ENCODE results near the gene ZNF597.

ZNF597 gene

DNA sequence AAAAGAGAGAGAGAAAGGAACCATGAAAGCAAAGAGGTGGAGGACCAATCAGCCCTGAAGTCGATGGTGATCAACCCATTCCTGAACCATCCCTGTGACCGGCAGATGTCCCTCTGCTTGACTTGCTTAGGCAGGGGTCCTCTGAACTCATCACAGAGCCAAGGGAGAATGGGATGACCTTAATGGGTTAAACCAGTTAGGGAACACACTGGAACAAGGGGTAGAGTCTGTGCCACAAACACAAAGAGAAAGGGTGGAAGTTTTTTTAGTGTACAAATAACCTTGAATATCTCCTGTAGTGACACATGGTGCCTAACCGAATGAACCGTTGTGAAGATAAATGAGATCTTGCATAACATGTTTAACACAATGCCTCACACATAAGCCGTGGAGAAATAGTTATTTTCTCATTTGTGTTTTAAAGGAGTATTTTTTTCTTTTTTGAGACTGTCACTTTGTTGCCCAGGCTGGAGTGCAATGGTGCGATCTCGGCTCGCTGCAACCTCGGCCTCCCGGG, 11.4 kb upstream of the ZNF597 start:
- no peak for DNase-seq (ENCODE audit: low read depth)

DNA sequence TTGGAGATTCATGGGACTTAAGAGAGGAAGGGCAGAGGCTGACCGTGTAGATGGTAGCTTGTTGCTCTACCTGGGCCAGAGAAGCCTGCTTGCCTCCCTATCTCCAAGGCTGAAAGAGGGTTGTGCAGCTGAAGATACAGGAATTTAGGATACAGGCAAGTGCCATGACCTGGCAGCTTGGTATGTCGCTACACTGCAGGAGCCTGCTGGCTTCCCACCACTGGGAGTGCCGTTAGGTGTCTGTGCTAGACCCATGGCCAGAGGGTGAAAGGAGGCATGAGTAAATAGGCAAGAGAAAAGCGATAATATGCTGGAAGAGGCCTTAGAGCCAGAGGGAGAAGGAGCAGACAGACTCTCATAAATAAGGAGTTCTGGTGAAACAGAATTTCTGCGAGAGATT, 10.8 kb upstream of the ZNF597 start:
- no peak for DNase-seq (ENCODE audit: low read depth)

DNA sequence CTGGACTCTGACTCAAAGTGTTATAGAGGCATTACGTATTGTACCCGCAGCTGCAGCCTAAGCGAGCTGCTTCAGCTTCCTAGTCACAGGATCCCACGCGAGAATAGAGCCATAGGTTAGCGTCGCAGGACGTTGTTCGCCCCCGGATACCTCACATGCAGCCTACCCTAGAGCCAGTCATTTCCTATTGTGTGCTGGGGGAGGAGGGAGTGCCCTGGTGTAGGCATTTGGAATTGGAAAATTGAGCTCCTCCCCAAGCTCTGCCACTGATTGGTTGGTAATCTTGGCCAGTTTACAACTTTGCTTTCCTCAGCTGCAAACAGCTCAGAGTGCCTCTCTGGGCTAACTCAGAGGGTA, 706 bp upstream of the ZNF597 start:
- no peak for DNase-seq (ENCODE audit: low read depth)

DNA sequence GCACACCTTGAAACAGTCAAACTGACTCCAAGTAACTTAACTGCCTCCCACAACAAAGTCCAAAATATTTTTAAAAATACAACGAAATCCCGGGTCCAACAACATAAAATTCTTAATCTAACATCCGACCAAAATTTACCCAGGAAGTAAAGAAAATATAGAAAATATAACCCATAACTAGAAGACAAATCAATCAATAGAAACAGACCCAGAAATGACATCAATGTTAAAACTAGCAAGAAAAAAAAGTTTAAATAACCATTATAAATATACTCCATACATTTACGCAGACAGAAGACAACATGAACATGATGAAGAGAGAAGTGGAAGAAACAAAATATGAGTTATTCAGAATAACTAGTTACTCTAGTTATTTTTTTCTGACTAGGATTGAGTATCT, 3.7 kb downstream of the ZNF597 start:
- no peak for DNase-seq (ENCODE audit: low read depth)

DNA sequence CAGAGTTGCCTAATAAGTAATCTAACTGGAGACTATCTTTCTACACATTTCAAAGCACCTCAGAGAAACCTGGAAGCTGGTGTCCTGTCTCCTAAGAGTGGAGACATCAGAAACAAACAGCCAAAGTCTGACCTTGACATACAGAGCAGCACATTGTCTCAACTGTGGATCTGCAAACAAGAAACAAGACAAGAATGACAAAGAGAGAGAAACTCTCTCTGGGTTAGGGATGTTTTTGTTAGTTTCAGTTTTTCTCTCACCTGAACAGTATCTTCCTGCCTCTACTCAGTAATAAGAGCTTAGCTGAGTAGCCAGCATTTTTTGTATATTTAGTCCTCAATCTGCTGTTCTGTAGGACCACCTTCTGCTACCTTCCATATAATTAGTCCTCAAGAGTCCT, 8.9 kb downstream of the ZNF597 start:
- DNase-seq (ENCODE audit: low read depth) = no peak

DNA sequence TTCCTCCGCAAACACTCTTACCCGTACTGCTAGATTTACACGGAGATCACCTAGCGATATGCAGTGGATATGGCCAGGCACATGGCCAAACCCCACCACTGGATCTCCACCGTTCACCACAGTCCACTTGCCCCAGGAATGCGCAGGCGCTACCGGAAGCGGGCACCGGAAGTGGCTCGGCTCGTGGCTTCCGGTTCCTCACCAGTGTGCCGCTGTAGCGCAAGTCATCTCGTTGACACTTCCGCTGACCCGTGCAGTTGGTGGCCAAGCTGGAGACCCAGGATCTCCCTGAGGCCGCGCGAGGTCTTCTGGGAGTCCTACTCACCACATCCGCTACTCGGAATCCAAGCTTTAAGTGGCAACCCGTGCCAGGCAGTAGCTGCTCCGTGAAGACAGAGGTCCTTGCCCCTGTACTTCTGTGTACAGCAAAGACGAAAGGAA, 11.5 kb downstream of the ZNF597 start:
- peak; percentile 57 for DNase-seq (ENCODE audit: low read depth)

DNA sequence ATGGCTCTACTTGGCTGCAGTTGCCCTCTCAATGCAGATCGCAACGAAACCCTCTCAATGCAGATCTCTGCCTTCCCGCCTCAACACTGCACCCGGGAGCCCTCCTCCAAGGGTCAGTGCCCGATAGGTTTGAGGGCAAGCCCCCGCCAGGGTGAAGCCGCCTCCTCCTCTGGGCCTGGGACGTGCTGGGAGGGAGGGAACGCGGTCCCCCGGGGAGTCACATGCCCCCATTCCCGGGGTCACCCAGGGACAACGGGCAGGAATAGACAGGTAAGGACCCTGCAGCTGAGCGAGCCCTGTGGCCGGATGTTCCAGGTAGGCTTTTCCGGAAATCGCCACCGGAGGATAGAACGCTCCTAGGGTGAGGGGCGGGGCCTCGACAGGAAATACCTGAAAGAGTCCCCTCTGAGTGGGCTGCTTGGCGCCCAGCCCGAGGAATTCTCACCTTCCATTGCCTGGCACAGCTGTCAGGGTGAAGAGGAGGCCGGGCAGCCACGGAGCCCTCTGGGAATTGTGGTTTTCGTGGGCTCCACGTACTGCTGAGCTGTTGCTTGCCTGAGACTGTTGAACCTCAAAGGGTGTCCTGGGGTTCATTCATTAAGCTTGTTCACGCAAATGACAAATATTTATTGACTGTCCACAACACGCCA, 29.4 kb downstream of the ZNF597 start:
- no peak for DNase-seq (ENCODE audit: low read depth)

DNA sequence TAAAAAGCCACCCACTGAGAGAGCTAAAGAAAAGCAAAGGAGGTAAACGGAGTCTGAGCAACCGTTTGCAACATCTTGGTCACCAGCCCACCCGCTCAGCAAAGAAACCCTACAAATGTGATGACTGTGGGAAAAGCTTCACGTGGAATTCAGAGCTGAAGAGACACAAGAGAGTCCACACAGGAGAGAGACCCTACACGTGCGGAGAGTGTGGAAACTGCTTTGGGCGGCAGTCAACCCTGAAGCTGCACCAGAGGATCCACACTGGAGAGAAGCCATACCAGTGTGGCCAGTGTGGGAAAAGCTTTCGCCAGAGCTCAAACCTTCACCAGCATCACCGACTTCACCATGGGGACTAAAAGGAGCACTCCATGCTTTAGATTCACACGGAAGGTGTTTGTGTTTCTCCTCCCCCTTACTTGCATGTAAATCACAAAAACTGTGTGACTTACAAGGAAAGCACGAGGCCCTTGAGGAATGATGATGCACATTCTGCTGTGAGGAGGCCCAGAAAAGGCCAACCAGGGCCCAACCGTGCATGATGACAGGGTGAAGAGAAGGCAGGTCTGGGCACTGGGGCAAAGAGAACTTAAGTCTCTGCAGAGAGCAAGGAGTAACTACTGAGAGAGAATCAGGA, 34.6 kb downstream of the ZNF597 start:
- DNase-seq (ENCODE audit: low read depth) = no peak

DNA sequence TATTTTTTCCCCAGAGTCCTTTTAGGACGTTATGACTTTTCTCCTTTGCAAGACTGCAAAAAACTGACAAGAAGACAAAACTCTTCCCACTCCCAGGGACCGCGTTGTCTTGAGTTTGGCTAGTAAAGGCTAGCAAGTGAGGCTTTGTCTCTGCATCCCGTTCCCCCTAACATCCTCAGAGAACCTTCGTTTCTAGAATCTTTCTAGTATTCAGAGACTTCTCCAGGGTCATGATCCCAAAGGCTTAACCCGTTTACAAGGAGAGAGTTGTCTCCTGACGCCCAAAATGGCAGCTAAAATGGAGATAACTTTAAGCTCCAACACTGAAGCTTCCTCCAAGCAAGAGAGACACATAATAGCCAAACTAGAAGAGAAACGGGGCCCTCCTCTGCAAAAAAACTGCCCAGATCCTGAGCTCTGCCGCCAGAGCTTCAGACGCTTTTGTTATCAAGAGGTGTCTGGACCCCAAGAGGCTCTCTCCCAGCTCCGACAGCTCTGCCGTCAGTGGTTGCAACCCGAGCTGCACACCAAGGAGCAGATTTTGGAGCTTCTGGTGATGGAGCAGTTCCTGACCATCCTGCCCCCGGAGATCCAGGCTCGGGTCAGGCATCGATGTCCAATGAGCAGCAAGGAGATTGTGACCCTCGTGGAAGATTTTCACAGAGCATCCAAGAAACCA, 41.4 kb downstream of the ZNF597 start:
- DNase-seq (ENCODE audit: low read depth) = no peak

DNA sequence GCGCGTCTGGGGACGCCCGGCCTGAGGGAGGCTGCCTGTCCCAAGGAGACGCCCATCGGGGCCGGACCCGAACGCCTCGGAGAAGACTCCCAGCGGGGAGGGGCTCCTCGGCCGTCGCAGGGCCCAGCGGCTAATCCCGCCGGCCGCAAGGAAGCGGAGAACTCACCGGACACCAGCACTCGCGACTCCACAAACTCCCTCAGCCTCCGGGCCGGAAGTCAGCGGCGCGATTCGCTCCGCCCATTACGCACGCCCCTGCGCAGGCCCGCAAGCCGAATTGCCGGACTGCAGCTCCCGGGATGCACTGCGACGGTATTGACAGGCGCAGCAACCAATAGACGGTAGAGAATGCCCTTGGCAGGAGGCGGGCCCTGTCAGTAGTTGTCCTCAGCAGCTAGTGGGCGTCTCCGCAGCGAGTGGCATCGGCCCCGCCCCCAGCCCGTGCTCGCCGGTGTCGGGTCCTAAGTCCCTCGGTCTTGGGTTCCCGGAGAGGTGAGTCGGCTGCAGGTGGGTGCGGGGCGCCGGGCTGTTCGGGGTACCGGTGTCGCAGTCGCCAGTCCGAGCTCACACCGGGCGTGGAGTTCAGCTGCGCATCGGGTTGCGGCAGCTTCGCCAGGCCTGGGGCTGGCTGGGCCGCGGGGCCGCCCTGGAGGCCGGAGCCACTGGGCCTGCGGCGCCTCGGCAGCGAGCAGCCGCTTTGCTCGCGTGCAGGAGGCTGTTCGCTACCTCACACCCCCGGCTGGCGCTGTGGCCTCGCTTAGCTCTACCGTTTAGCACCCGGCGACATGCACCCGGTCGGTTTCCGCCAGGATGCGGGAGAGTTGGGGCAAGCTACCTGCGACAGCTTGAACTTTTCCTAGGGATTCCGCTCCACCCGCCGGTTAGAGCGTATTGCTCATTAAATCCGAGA, 42.3 kb downstream of the ZNF597 start, which contains the start of the genes ZNF174 and ZSCAN32:
ZNF174 (plus strand) TSS at position 437 of the 910 bp plus-strand sequence. CDS start 790 bp downstream, outside the sequence.
ZSCAN32 (minus strand) TSS at position 226 of the 910 bp plus-strand sequence. CDS start 3,447 bp downstream, outside the sequence.
- DNase-seq (ENCODE audit: low read depth) = peak; percentile 98

DNA sequence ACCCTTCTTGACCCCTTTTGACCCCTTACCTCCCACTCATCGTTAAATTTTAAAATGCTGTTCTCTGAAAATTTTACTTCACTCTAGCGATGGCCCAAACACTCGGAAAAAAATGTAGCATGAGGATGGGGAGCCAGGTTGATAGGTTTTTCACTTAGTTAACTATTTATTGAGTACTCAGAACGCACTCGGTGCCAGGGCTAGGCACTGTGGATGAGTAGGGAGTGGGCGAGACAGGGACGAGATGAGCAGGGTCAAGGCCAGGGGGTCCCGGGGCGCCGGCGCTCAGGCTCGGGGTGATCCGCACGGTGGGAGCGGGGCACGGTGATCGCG, 42.9 kb downstream of the ZNF597 start:
- no peak for DNase-seq (ENCODE audit: low read depth)

DNA sequence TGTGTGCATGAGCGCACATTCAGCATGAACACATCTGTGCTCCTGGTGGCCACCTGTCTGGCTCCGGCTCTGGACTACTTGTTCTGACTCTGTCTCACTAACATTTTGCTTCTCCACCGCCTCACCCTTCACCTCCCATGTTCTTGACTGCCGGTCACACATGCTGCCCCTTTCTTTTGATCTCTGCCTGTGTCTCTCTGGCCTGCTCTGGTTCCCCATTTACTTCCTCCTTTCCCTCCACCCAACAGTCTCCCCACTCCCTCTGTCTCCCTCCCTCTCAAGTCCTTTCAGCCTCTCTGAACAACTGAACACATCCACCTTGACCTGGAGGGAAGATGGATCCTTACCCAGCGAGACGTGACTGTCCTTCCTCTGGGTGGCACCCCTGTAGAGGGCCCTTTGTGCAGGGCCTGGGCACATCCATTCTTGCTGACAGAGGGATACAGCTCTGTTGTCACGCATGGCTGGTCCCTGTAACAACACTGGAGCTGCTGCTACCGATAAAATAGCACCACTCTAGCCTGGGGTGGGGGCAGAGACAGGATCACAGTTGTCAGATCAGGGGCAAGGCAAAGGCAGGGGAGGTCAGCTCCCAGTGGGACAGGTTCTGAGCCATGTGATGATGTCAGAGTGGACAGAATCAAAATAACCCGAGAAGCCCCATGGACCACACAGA, 53.5 kb downstream of the ZNF597 start:
- DNase-seq (ENCODE audit: low read depth) = no peak

DNA sequence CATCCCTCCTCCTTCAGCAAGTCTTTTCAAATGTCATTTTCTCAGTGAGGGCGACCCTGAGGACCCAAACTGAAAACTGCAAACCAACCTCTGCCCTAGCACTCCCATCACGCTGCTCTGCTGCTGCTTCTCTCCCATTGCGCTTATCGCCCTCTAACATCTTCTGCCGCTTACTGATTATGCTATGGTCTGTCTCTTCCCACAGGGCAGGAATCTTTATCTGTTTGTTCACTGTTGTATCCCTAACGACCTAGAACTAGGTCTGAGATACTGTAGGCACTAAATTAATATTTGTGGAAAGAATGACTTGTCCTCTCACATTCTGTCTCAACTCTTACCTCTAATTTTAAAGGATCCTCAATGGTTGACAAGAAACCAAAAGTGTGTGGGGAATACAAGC, 55.0 kb downstream of the ZNF597 start:
- no peak for DNase-seq (ENCODE audit: low read depth)

DNA sequence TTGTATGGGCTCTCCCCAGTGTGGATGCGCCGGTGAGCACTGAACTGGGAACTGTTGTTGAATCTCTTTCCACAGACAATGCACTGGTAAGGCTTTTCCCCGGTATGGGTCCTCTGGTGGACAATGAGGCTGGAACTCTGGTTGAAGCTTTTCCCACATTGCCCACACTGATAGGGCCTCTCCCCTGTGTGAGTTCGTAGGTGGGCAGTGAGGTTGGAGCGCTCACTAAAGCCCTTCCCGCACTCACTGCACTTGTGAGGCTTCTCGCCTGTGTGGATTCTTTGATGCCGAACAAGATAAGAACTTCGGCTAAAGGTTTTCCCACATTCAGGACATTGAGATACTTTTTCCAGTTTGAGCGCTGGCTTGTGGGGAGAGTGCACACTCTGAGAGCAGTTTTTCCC, 60.3 kb downstream of the ZNF597 start:
- no peak for DNase-seq (ENCODE audit: low read depth)
